HG03432 (cell line): ENCODE data around the gene SLX9.

Experiments
- ATAC-seq: cut with Tn5 transposase; IDR thresholded peaks from one replicate; pipeline ENCODE4 v1.9.1; 2021; ENCODE audit warnings: mild to moderate bottlenecking, moderate library complexity; ENCODE audit not compliant: unreplicated experiment

Gene SLX9

DNA sequence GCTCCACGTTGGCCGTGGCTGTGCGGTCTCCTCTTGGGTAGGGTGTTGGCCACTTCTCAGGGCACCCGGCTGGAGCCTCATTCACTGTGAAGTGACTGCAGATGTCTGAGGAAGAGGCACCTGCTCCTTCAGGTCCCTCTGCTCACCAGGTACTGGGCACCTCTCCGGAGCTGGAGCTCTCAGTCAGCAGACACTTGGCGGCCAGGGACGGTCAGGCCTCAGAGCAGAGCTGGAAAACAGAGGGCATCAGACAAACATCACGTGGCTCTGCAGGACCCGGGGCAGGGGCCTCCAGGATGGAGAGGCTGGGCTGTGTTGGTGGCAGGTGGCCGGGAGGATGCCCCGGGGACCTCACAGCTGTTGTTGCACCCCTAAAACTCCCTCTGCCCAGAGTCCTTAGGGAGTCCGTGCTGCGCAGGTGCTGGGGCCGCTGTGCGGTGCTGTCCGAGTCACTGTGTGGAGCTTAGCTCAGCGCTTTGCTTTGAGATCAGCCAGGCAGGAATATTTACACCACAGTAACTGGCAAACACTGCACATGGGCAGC, 59.7 kb downstream of the SLX9 start:
- ATAC-seq = no peak

- ATAC-seq = no peak
Observed at GRCh38 chr21:44999972-45000636, 60.3 kb downstream of the SLX9 start.

DNA sequence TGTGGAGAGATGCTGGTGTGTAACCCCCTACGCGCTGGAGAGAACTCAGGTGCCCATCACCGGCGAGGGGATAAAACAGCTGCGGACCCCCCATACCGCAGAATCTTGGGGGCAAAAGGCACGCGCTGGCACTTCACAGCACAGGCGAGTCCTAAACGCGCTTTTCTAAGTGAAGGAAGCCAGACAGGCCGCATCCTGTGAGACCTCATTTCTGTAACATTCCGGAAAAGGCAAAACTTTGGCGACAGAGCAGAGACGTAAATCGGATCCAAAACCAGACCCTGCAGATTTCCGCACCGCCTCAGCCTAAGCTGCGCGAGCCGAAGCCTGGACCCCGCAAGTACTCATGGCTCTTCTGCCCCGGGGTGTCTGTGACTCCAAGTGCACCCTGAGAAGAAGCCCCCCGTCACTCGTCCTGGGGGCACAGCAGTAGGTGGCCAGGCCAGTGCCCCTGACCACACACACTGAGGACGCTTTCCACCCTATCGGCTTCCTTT, 60.9 kb downstream of the SLX9 start:
- no peak for ATAC-seq

- no peak for ATAC-seq
Observed at GRCh38 chr21:45001134-45002095, 61.6 kb downstream of the SLX9 start.

- no peak for ATAC-seq
Observed at GRCh38 chr21:45002381-45003204, 62.8 kb downstream of the SLX9 start.

DNA sequence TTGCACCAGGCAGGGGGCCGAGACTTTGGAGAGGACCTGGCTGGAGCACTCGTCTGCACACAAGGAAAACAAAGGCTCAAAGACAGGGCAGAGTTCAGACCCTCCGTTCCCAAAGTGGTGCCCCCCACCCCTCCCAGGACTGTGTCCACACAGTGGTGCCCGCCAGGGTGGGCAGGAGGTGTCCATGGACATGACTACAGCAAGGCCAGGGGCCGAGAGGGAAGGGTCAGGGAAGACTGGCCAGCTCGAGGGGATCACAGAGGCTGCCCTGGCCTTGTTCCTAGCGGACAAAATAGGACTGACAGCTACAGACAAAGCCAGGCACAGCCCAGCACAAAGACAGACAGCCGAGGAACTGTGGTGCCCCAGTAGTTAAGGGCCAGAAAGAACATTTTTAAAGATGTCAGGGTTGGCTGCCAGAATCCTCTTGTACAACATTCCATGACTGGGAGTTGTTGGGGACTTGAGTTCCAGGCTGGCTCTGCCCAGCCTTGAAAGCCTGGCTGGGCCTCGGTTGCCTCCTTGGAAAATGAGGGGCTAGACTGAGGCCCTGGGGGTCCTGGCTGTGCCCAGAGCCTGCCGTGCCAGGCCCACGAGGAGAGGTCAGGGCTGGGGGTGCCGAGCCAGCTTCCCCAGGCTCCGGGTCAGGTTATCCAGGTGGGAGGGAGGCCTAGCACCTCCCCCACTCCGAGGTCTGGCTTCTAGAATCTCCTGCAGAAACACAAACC, 63.7 kb downstream of the SLX9 start:
- ATAC-seq = no peak

GRCh38 chr21:45004059-45004422, 64.2 kb downstream of the SLX9 start:
- no peak for ATAC-seq

- ATAC-seq = no peak
Observed at GRCh38 chr21:45004481-45005247, 64.8 kb downstream of the SLX9 start.

GRCh38 chr21:45006536-45007095, 66.8 kb downstream of the SLX9 start:
- no peak for ATAC-seq

GRCh38 chr21:45009616-45010015, 69.8 kb downstream of the SLX9 start:
- no peak for ATAC-seq

DNA sequence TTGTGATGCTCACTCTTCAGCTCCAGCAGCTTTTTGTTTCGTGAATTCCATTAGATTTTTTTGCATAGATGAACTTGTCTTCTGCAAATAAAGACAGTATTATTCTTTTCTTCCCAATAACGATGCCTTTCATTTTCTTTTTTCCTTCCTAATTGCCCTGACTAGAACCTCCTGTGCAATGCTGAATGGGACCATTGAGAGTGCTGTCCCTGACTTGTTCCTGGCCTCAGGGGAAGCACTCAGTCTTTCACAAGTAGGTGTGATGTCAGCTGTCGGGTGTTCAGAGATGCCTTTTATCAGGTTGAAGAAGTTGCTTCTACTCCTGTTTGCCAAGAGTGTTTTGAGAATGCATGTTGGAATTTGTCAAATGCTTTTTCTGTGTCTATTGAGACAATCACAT, 70.3 kb downstream of the SLX9 start:
- no peak for ATAC-seq

- ATAC-seq = no peak
Observed at GRCh38 chr21:45010860-45011259, 71.0 kb downstream of the SLX9 start.

DNA sequence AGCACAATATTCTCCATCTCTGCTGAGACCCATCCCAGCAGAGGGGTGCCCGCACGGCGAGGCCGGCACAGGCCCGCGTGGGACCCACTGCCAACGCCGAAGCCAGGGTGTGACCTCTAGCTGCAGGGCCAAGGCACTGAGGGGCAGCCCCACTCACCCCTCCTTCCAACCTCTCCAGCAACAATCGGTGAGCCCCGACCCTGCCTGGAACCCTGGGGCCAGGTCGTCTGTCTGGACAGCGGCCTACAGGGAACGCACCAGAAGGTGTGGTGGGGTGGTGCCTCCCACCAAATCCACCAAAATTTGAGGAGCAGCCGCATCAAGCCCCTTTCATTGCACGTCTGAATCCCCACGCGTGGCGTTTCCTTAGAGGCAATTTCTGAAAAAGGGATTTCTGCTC, 71.6 kb downstream of the SLX9 start:
- no peak for ATAC-seq

GRCh38 chr21:45011911-45012661, 72.3 kb downstream of the SLX9 start:
- ATAC-seq = no peak

DNA sequence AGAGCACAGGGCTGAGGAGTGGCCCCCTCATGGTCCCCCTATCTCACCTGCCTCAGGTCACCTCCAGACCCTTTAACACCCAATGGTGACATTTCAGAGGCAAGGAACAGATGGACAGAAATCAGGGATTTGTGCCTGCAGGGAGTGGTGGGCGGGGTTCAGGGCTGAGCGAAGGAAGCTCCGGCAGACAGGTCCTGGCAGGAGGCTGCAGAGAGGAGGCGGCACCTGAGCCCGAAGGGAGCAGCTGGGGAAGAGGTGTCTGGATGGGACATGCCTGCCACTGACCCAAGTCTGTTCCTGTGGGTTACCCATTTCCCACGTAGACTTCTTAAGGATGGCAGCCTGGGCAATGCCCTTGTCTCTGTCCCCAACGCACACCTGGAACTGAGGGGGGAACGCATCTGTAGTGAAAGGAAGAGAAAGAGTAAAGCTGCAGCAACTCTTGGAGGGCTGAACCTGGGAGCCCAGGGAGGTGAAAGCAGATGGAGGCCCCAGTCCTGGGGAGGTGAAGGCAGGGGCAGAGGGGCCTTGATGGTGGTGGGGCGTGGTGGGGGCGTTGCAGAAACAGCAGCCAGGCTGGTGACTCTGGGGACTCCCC, 72.9 kb downstream of the SLX9 start:
- ATAC-seq = no peak

DNA sequence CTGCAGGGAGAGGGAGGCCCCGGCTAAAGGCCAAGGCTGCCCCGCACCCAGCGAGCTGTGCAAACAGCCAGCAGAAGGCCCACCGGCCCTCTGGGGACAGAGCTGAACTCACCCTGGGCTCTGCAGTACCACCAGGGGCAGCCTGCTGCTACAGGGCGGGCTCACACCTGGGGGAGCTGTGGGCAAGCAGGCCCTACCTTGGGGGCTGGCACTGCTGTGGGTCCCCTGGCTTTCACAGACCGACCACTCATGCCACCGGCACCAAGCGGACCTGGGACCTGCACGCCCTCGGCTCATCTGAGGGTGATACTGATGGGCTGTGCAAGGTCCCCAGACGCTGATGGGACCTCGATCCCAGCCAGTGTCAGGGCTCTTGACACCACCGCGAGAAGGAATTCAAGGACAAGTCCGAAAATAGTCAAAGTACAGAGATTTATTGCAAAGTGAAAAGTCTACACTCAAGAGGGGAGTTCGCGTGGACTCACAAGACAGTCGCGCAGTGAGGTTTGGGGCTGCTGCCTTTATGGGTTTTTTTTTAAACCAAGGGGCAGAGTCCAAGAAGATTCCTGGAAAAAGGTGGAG, 73.5 kb downstream of the SLX9 start:
- ATAC-seq = no peak

DNA sequence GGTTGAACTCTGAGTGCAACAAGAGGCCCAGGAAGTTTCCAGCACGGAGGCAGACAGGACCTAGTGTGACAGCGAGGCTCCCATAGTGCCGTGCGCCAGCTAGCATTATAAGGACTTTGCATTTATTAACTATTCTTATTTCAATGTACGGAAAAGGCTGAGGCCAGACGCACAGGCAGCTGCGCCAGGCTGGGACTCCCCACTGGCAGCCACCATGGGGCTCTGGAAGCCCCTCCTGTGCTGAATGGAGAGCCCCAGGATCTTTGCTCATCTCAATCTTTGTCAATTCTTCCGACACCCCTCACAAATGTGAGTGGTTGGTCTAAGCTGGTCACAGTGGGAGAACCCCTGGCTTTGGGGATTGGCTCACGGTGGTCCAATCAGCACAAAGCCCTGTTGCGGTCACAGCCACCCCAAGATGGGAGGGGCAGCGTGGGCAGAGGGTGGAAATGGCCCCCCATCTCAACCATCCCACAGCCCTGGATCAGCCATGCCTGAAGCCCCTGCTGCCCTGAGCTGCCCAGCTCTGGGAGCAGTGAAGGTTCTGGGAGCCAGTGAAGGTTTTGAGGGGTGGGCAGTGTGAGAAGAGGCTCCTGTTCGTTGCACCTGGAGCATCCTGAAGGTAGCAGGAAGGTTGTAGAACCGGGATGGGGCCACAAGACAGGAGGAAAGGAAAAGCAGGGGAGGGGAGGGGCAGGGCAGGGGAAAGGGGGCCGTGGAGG, 75.1 kb downstream of the SLX9 start:
- no peak for ATAC-seq
